H1 (cell line): Measurements from ENCODE around the gene SLC22A13.

Source experiments
- ASH2L ChIP-seq: fragments of 200-600, 300-600 bp; sonication (generic); IDR thresholded peaks from one replicate; pipeline ENCODE4 v1.7.1; 2017; ENCODE audit warnings: low read length
- CTCF ChIP-seq, 3 experiments: IDR thresholded peaks; 1 replicate in 2 of 3; 2 replicates in 1 of 3; pipeline versions ENCODE4 v1.5.1 to v1.6.1; 2011; ENCODE audit warnings: low read length in 3 of 3, mild to moderate bottlenecking in 3 of 3, inconsistent platforms in 2 of 3, low read depth in 1 of 3, moderate library complexity in 1 of 3; ENCODE audit not compliant: insufficient read depth in 1 of 3; ENCODE audit errors: control extremely low read depth in 1 of 3
- EZH2 ChIP-seq: fragments of 200-600 bp; sonication (generic); IDR thresholded peaks from 2 replicates; pipeline ENCODE4 v1.7.1; 2012; ENCODE audit warnings: low read depth, mild to moderate bottlenecking, moderate library complexity, low read length, inconsistent platforms; ENCODE audit not compliant: severe bottlenecking
- GABPA ChIP-seq: IDR thresholded peaks from 2 replicates; pipeline ENCODE4 v1.6.1; 2011; ENCODE audit warnings: mild to moderate bottlenecking, low read length, moderate library complexity, borderline replicate concordance; ENCODE audit not compliant: insufficient read depth
- HDAC6 ChIP-seq: IDR thresholded peaks from one replicate; pipeline ENCODE4 v1.7.1; 2012; ENCODE audit warnings: low read depth, mild to moderate bottlenecking, inconsistent platforms, low read length, moderate library complexity
- POLR2A ChIP-seq, 2 experiments: IDR thresholded peaks; 1 replicate in 1 of 2; 2 replicates in 1 of 2; pipeline ENCODE4 v1.6.1; 2011; ENCODE audit warnings: low read depth in 2 of 2, low read length in 2 of 2, mild to moderate bottlenecking in 2 of 2; ENCODE audit errors: control extremely low read depth in 1 of 2
- RAD21 ChIP-seq, 2 experiments: IDR thresholded peaks in 1 of 2; conservative IDR thresholded peaks in 1 of 2; 2 replicates each; pipeline ENCODE4 v1.6.1; 2011; ENCODE audit warnings: low read depth in 2 of 2, low read length in 2 of 2, improper control_type of control experiment in 1 of 2, inconsistent platforms in 1 of 2, mild to moderate bottlenecking in 1 of 2, moderate library complexity in 1 of 2
- SP2 ChIP-seq: IDR thresholded peaks from 2 replicates; pipeline ENCODE4 v1.6.1; 2012; ENCODE audit warnings: mild to moderate bottlenecking, low read length, inconsistent platforms
- SRF ChIP-seq: IDR thresholded peaks from 2 replicates; pipeline ENCODE4 v1.6.1; 2011; ENCODE audit warnings: mild to moderate bottlenecking, low read depth, low read length, moderate library complexity
- TCF12 ChIP-seq: IDR thresholded peaks from 2 replicates; pipeline ENCODE4 v1.6.1; 2011; ENCODE audit warnings: low read depth, mild to moderate bottlenecking, low read length
- YY1 ChIP-seq: IDR thresholded peaks from 2 replicates; pipeline ENCODE4 v1.6.1; 2011; ENCODE audit warnings: low read depth, mild to moderate bottlenecking, low read length
- TF ChIP-seq, protein P1 (sequence below): IDR thresholded peaks from 2 replicates; pipeline ENCODE4 v1.6.1; 2012; ENCODE audit warnings: inconsistent platforms

- TF ChIP-seq CTCF (IDR thresholded peaks at IDR 0.05; ENCODE audit: control extremely low read depth in 1 of 3, insufficient read depth in 1 of 3, low read depth in 1 of 3, low read length in 3 of 3): no peak
- no peak for TF ChIP-seq EZH2
- TF ChIP-seq, protein P1, sequence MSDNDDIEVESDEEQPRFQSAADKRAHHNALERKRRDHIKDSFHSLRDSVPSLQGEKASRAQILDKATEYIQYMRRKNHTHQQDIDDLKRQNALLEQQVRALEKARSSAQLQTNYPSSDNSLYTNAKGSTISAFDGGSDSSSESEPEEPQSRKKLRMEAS: no peak
- TF ChIP-seq ASH2L: no peak
- TF ChIP-seq GABPA: no peak
- no peak for TF ChIP-seq TCF12
- no peak for TF ChIP-seq RAD21 (IDR thresholded peaks at IDR 0.05 in 1 of 2, conservative IDR thresholded peaks at IDR 0.05 in 1 of 2; ENCODE audit: low read depth in 2 of 2, low read length in 2 of 2)
- TF ChIP-seq POLR2A (IDR thresholded peaks at IDR 0.05; ENCODE audit: control extremely low read depth in 1 of 2, low read depth in 2 of 2, low read length in 2 of 2): no peak
- no peak for TF ChIP-seq HDAC6
- TF ChIP-seq YY1: no peak
- no peak for TF ChIP-seq SRF
- TF ChIP-seq SP2: no peak
Measured at GRCh38 chr3:38250198-38250597, 15.4 kb upstream of the SLC22A13 start.
